PC-3 (cell line): ENCODE measurements around the gene HMCN1. TPM values are rescaled to one million over a fixed set of nuclear protein-coding genes. Genes with fewer than 3 reads are reported as not detected.

Source experiments
- ATAC-seq: fragments of 200-7000 bp; cut with Tn5 transposase; 2 replicates; pipeline ENCODE4 v1.9.1; 2020; ENCODE audit warnings: mild to moderate bottlenecking, moderate library complexity
- BruUV-seq: library from RNA; stranded (reverse); fragments of 400-500 nt; replicated peaks from 2 replicates; lab custom pipeline; 2021; lab: Mats Ljungman, UMichigan
- CTCF ChIA-PET: fragments of 300-600 bp; sonication (Branson Sonifier 250); formaldehyde crosslinking; loops from one replicate; lab custom pipeline; 2022; ENCODE audit warnings: antibody characterized with exemption; lab: Charles Lee
- POLR2A ChIA-PET: fragments of 300-600 bp; sonication (Branson Sonifier 250); formaldehyde crosslinking; loops from one replicate; lab custom pipeline; 2022; ENCODE audit warnings: antibody characterized with exemption; ENCODE audit not compliant: unreplicated experiment; lab: Charles Lee
- DNase-seq: peaks from one replicate; pipeline ENCODE4 v3.0.0-alpha.2; 2015
- H2AFZ ChIP-seq: fragments of 300-600 bp; sonication (generic); 2 replicates; pipeline ENCODE4 v1.6.0; 2016; ENCODE audit warnings: antibody characterized with exemption, low read length
- H3F3A ChIP-seq: fragments of 300-600 bp; sonication (generic); one replicate; pipeline ENCODE4 v1.6.0; 2017; ENCODE audit warnings: antibody characterized with exemption, low read length, control low read depth, mild to moderate bottlenecking; ENCODE audit not compliant: unreplicated experiment
- H3K27ac ChIP-seq: fragments of 300-600 bp; sonication (generic); 2 replicates; pipeline ENCODE4 v1.5.1; 2016; ENCODE audit warnings: mild to moderate bottlenecking, low read length
- H3K27me3 ChIP-seq: fragments of 300-600 bp; sonication (generic); 2 replicates; pipeline ENCODE4 v1.6.1; 2016; ENCODE audit warnings: low read length, mixed read lengths
- H3K36me3 ChIP-seq: fragments of 300-600 bp; sonication (generic); 2 replicates; pipeline ENCODE4 v1.6.1; 2016; ENCODE audit warnings: low read depth, mixed run types, low read length, mixed read lengths
- H3K4me1 ChIP-seq: fragments of 300-600 bp; sonication (generic); 2 replicates; pipeline ENCODE4 v1.5.1; 2016; ENCODE audit warnings: low read length; ENCODE audit not compliant: insufficient read depth
- H3K4me2 ChIP-seq: fragments of 300-600 bp; sonication (generic); 2 replicates; pipeline ENCODE4 v1.6.0; 2016; ENCODE audit warnings: low read length
- H3K4me3 ChIP-seq: fragments of 300-600 bp; sonication (generic); 2 replicates; pipeline ENCODE4 v1.5.1; 2016; ENCODE audit warnings: mild to moderate bottlenecking, low read length, mixed read lengths
- H3K79me2 ChIP-seq: fragments of 300-600 bp; sonication (generic); 2 replicates; pipeline ENCODE4 v1.6.1; 2017; ENCODE audit warnings: low read length, mixed read lengths
- H3K9ac ChIP-seq: fragments of 300-600 bp; sonication (generic); 2 replicates; pipeline ENCODE4 v1.6.0; 2016; ENCODE audit warnings: mild to moderate bottlenecking, low read length
- H3K9me2 ChIP-seq: fragments of 300-600 bp; sonication (generic); replicated peaks from 2 replicates; pipeline ENCODE4 v1.6.1; 2016; ENCODE audit warnings: mixed run types, low read length, mixed read lengths
- H3K9me3 ChIP-seq: fragments of 300-600 bp; sonication (generic); 2 replicates; pipeline ENCODE4 v1.6.1; 2016; ENCODE audit warnings: low read length, mixed read lengths
- H4K20me1 ChIP-seq: fragments of 300-600 bp; sonication (generic); 2 replicates; pipeline ENCODE4 v1.6.1; 2016; ENCODE audit warnings: low read length, mixed read lengths
- EZH2 ChIP-seq: fragments of 300-600 bp; sonication (generic); IDR thresholded peaks from one replicate; pipeline ENCODE4 v1.6.1; 2017; ENCODE audit warnings: antibody characterized with exemption, mild to moderate bottlenecking, low read length; ENCODE audit not compliant: unreplicated experiment
- EZH2phosphoT487 ChIP-seq: fragments of 300-600 bp; sonication (generic); IDR thresholded peaks from 2 replicates; pipeline ENCODE4 v1.6.1; 2018; ENCODE audit warnings: mild to moderate bottlenecking, antibody characterized with exemption, low read length, borderline replicate concordance
- intact Hi-C: fragments of 100-400 bp; cut with micrococcal nuclease; formaldehyde crosslinking; loops from 2 replicates; pipeline ENCODE4 v1.9.0; 2023
- total RNA-seq: library from RNA; depleted of rRNA; stranded (reverse); fragments of >200 nt; gene quantifications from 2 replicates; pipeline ENCODE4 v1.2.3, GENCODE V29; 2014
- TF ChIP-seq, protein P1 (sequence below): fragments of 300-600 bp; sonication (generic); conservative IDR thresholded peaks from 2 replicates; pipeline ENCODE4 v1.5.1; 2017; ENCODE audit warnings: antibody characterized with exemption, low read depth, mild to moderate bottlenecking, low read length

HMCN1 gene
- total RNA-seq, 1 experiment from 2014 or later: 0.66 TPM

DNA sequence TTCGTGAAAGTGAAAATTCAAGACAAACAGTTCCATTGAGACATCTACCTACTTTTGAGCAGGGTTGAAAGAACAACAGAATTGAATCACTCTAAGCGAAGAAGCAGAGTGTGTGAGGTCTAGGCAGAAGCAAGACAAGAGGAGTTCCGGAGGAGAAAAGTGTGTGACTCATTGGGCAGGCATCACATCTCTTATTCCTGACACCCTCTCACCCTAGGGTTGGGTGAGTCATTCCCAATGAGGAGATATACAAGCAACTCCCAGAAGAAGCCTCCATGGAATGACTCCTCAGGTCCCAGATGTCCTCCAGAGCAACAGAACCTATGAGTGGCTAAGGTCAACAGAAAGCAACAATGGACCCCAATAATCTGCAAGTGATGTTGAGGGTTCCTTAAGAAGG, 502.7 kb downstream of the HMCN1 start:
- H3K4me3 ChIP-seq: no peak overlapping the region
- ChIA-PET CTCF (no interaction called here), POLR2A (no interaction called here)
- H3K9me2 ChIP-seq: no peaks in the 10 kb centered on the region
- peaks cover 23% of the 10 kb centered on the region for H3K4me1 ChIP-seq
- no peaks in the 10 kb centered on the region for H3K36me3 ChIP-seq
- ATAC-seq (peak; percentile 90), DNase-seq (peak; percentile 76)
- H4K20me1 ChIP-seq: no peaks in the 10 kb centered on the region
- H3K9ac ChIP-seq: no peak overlapping the region
- TF ChIP-seq EZH2phosphoT487: no peak
- TF ChIP-seq EZH2: no peak
- TF ChIP-seq, protein P1, sequence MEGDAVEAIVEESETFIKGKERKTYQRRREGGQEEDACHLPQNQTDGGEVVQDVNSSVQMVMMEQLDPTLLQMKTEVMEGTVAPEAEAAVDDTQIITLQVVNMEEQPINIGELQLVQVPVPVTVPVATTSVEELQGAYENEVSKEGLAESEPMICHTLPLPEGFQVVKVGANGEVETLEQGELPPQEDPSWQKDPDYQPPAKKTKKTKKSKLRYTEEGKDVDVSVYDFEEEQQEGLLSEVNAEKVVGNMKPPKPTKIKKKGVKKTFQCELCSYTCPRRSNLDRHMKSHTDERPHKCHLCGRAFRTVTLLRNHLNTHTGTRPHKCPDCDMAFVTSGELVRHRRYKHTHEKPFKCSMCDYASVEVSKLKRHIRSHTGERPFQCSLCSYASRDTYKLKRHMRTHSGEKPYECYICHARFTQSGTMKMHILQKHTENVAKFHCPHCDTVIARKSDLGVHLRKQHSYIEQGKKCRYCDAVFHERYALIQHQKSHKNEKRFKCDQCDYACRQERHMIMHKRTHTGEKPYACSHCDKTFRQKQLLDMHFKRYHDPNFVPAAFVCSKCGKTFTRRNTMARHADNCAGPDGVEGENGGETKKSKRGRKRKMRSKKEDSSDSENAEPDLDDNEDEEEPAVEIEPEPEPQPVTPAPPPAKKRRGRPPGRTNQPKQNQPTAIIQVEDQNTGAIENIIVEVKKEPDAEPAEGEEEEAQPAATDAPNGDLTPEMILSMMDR: no peak
- no peaks in the 10 kb centered on the region for H3F3A ChIP-seq
- no peaks in the 10 kb centered on the region for H3K79me2 ChIP-seq
- no peak overlapping the region for H3K27ac ChIP-seq
- no peaks in the 10 kb centered on the region for H3K27me3 ChIP-seq
- H3K9me3 ChIP-seq: no peaks in the 10 kb centered on the region
- BruUV-seq: no TSS peak
- no peak overlapping the region for H2AFZ ChIP-seq
- intact Hi-C loops: no loop called here
- H3K4me2 ChIP-seq: no peak overlapping the region

DNA sequence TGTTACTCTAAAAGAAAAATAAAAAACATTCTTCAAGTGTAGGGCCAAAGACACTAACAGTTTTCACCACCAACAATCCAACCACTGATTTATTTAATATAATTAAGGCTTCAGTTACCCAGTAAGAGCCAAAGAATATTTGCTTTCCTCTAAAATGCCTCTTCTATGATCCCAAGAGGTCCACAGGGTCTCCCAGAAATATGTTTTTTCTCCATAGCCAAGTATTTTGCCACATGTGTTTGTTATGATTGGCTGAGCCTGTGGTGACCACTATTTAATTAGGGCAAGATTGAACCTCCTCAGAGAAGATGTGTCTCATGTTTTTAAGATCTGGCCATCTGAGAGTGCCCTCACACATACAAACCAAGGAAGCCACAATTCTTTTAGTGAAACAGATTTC, 505.0 kb downstream of the HMCN1 start:
- no peaks in the 10 kb centered on the region for H3K36me3 ChIP-seq
- H3K4me1 ChIP-seq: peaks cover 11% of the 10 kb centered on the region
- H2AFZ ChIP-seq: no peak overlapping the region
- H3F3A ChIP-seq: no peaks in the 10 kb centered on the region
- no peaks in the 10 kb centered on the region for H3K79me2 ChIP-seq
- POLR2A ChIA-PET: no interaction called here
- CTCF ChIA-PET: no interaction called here
- intact Hi-C loops: no loop called here
- DNase-seq (no peak), ATAC-seq (no peak)
- H3K4me3 ChIP-seq: no peak overlapping the region
- H3K9me2 ChIP-seq: no peaks in the 10 kb centered on the region
- no peak overlapping the region for H3K27ac ChIP-seq
- no TSS peak for BruUV-seq
- no peak overlapping the region for H3K4me2 ChIP-seq
- H3K27me3 ChIP-seq: no peaks in the 10 kb centered on the region
- no peaks in the 10 kb centered on the region for H4K20me1 ChIP-seq
- H3K9ac ChIP-seq: no peak overlapping the region
- TF ChIP-seq, protein P1: no peak
- TF ChIP-seq EZH2: no peak
- H3K9me3 ChIP-seq: no peaks in the 10 kb centered on the region

DNA sequence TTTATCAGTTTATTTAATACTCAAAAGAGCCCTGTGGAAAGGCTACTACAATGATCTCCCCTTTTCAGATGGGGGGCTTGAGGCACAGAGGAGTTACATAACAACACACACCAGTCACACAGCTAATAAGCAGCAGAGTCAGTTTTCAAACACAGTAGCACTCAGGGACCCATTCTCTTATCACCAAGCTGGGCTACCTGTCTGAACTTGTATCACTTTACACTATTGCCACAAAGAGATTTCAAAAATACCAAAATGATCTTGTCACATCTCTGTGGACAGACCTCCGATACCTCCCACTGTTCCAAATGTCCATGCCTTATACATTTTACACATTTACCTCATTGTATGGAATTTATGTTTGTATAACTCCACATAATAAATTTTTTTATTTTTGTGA, 506.2 kb downstream of the HMCN1 start:
- no peak overlapping the region for H3K9ac ChIP-seq
- no peaks in the 10 kb centered on the region for H3K27me3 ChIP-seq
- intact Hi-C loops: no loop called here
- no peak overlapping the region for H2AFZ ChIP-seq
- no peak for ATAC-seq
- H4K20me1 ChIP-seq: no peaks in the 10 kb centered on the region
- H3F3A ChIP-seq: no peaks in the 10 kb centered on the region
- H3K36me3 ChIP-seq: no peaks in the 10 kb centered on the region
- CTCF ChIA-PET: no interaction called here
- no peaks in the 10 kb centered on the region for H3K9me2 ChIP-seq
- H3K27ac ChIP-seq: no peak overlapping the region
- TF ChIP-seq EZH2phosphoT487 (no peak), EZH2 (no peak)
- TF ChIP-seq, protein P1: no peak
- H3K4me3 ChIP-seq: no peak overlapping the region
- H3K4me1 ChIP-seq: peaks cover 11% of the 10 kb centered on the region
- POLR2A ChIA-PET: no interaction called here
- DNase-seq: no peak
- BruUV-seq: no TSS peak
- no peak overlapping the region for H3K4me2 ChIP-seq
- no peaks in the 10 kb centered on the region for H3K9me3 ChIP-seq
- no peaks in the 10 kb centered on the region for H3K79me2 ChIP-seq
